Measurements from ENCODE around the gene STXBP4.

STXBP4 gene

DNA sequence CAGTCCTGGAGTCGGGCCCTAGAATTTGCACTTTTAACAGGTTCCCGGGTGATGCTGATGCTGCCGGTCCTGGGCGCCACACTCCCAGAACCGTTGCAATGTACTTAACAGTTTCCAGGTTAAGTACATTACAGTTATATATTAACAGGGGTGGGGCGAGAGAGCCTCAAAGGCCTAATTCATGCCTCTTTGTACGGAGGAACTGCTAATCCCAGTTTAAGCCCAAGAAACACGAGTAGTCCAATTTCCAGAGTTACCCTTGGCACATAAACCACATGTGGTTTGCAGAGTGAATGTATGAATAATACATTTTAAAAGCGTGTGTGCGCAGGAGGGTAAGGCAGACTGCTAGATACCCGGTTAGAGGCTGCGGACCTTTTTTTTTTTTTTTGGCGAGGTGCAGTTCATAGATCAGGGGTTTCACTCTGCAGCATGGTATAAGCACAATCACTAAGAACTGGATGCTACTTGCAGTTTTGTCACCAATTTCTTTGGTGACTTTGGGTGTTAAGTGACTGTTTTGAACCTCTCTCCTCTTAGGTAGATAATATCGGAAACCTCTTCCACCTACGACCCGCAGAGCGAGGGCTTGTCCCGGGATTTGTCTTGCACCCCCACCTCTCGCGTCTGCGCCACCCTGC lies 824 bp upstream of the STXBP4 start:
- peaks cover 27% of the 10 kb centered on the region for H3K79me2 ChIP-seq (ENCODE audit: low read length)
- peaks cover 14% of the 10 kb centered on the region; the same call in 1 of the 2 replicates for H3K4me1 ChIP-seq (ENCODE audit: low read length)
- peak; percentile 63 for DNase-seq

GRCh38 chr17:54968988-54969332 lies 395 bp downstream of the STXBP4 start:
- Histone ChIP-seq H3K79me2 (ENCODE audit: low read length) (peaks cover 27% of the 10 kb centered on the region), H3K27me3 (replicated peaks; ENCODE audit: insufficient read depth, low read length) (no peaks in the 10 kb centered on the region), H3K9me3 (replicated peaks; ENCODE audit: insufficient read depth, low read length) (no peaks in the 10 kb centered on the region), H3K4me2 (ENCODE audit: low read depth, low read length) (peak overlapping the region; percentile 88), H3K9ac (ENCODE audit: low read length) (peak overlapping the region; percentile 86), H3K4me1 (ENCODE audit: low read length) (peaks cover 14% of the 10 kb centered on the region; the same call in 1 of the 2 replicates), H3K36me3 (replicated peaks; ENCODE audit: insufficient read depth, low read length) (peaks cover 1% of the 10 kb centered on the region; the same call in 1 of the 2 replicates), H2AFZ (ENCODE audit: low read length) (peak overlapping the region; percentile 90), H4K20me1 (ENCODE audit: insufficient read depth, low read length) (no peaks in the 10 kb centered on the region), H3F3A (ENCODE audit: insufficient read depth, low read length) (no peaks in the 10 kb centered on the region), H3K9me2 (replicated peaks; ENCODE audit: insufficient read depth, low read length) (no peaks in the 10 kb centered on the region), H3K4me3 (ENCODE audit: low read length) (peak overlapping the region; percentile 78), H3K27ac (ENCODE audit: low read length) (peak overlapping the region; percentile 41; the same call in 1 of the 2 replicates)
- TF ChIP-seq, protein P1, sequence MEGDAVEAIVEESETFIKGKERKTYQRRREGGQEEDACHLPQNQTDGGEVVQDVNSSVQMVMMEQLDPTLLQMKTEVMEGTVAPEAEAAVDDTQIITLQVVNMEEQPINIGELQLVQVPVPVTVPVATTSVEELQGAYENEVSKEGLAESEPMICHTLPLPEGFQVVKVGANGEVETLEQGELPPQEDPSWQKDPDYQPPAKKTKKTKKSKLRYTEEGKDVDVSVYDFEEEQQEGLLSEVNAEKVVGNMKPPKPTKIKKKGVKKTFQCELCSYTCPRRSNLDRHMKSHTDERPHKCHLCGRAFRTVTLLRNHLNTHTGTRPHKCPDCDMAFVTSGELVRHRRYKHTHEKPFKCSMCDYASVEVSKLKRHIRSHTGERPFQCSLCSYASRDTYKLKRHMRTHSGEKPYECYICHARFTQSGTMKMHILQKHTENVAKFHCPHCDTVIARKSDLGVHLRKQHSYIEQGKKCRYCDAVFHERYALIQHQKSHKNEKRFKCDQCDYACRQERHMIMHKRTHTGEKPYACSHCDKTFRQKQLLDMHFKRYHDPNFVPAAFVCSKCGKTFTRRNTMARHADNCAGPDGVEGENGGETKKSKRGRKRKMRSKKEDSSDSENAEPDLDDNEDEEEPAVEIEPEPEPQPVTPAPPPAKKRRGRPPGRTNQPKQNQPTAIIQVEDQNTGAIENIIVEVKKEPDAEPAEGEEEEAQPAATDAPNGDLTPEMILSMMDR (IDR thresholded peaks at IDR 0.05; ENCODE audit: low read length): no peak
- no peak for TF ChIP-seq EZH2 (optimal IDR thresholded peaks at IDR 0.05; ENCODE audit: low read depth, low read length)
- no peak for TF ChIP-seq EZH2phosphoT487 (IDR thresholded peaks at IDR 0.05; ENCODE audit: low read length)
- DNase-seq: no peak

More for the DNA sequence above, 824 bp upstream of the STXBP4 start:
- Histone ChIP-seq H3K27ac (ENCODE audit: low read length) (peak overlapping the region; percentile 41; the same call in 1 of the 2 replicates), H3K36me3 (replicated peaks; ENCODE audit: insufficient read depth, low read length) (peaks cover 11% of the 10 kb centered on the region), H4K20me1 (ENCODE audit: insufficient read depth, low read length) (no peaks in the 10 kb centered on the region), H3F3A (ENCODE audit: insufficient read depth, low read length) (no peaks in the 10 kb centered on the region), H3K9me2 (replicated peaks; ENCODE audit: insufficient read depth, low read length) (no peaks in the 10 kb centered on the region), H3K4me3 (ENCODE audit: low read length) (peak overlapping the region; percentile 78), H3K4me2 (ENCODE audit: low read depth, low read length) (peak overlapping the region; percentile 89), H2AFZ (ENCODE audit: low read length) (peak overlapping the region; percentile 90), H3K9ac (ENCODE audit: low read length) (peak overlapping the region; percentile 86), H3K9me3 (replicated peaks; ENCODE audit: insufficient read depth, low read length) (no peaks in the 10 kb centered on the region), H3K27me3 (replicated peaks; ENCODE audit: insufficient read depth, low read length) (no peaks in the 10 kb centered on the region)
- TF ChIP-seq, protein P1 (IDR thresholded peaks at IDR 0.05; ENCODE audit: low read length): peak; percentile 54
- TF ChIP-seq EZH2phosphoT487 (IDR thresholded peaks at IDR 0.05; ENCODE audit: low read length): no peak

DNA sequence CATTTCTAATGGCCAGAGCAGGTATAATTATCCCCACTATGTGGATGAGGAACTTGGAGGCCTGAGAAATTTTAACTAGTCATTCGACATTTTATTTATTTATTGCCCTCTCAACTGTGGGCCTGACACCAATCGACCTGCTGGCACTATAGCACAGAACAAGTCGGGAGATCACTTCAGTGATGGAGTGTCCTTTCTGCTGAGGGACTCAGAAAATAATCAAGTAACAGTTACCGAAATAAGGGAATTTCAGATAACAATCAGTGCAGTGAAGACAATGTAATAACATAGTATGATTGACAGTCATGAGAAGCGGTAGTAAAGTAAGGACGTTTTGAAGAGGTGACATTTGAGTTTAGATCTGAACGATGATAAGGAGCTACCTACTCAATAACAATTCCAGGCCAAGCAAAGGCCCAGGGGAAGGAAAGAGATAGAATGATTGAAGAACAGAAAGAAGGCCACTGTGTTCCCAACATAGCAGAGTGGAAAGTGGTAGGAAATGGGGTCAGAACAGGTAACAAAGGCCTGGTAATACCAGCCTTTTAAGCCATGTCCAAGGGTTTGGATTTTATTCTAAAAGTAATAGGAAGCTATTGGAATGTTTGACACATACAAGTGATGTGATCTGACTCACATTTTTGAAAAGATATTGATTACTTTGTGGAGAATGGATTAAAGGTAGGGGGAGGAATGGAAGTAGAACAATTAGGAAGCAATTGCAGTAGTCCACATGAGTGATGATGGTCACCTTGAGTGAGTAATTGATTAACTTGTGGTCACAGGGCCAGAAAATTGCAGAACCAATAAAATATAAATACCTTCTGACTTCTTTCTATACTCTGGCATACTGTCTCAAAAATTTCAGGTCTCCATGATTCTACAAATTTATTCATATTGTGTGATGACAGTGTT lies 1.4 kb downstream of the STXBP4 start:
- no peaks in the 10 kb centered on the region for H3K9me2 ChIP-seq (replicated peaks; ENCODE audit: insufficient read depth, low read length)
- no peak for DNase-seq
- peak overlapping the region; percentile 86; the same call in 1 of the 2 replicates for H3K9ac ChIP-seq (ENCODE audit: low read length)
- no peaks in the 10 kb centered on the region for H4K20me1 ChIP-seq (ENCODE audit: insufficient read depth, low read length)
- peak overlapping the region; percentile 88 for H3K4me2 ChIP-seq (ENCODE audit: low read depth, low read length)
- peaks cover 14% of the 10 kb centered on the region; the same call in 1 of the 2 replicates for H3K4me1 ChIP-seq (ENCODE audit: low read length)
- H3K79me2 ChIP-seq (ENCODE audit: low read length): peaks cover 27% of the 10 kb centered on the region
- H3F3A ChIP-seq (ENCODE audit: insufficient read depth, low read length): no peaks in the 10 kb centered on the region
- H3K36me3 ChIP-seq (replicated peaks; ENCODE audit: insufficient read depth, low read length): no peaks in the 10 kb centered on the region
- H3K4me3 ChIP-seq (ENCODE audit: low read length): peak overlapping the region; percentile 78; the same call in 1 of the 2 replicates
- H2AFZ ChIP-seq (ENCODE audit: low read length): peak overlapping the region; percentile 90; the same call in 1 of the 2 replicates
- H3K27ac ChIP-seq (ENCODE audit: low read length): no peak overlapping the region
- H3K9me3 ChIP-seq (replicated peaks; ENCODE audit: insufficient read depth, low read length): no peaks in the 10 kb centered on the region
- TF ChIP-seq EZH2phosphoT487 (IDR thresholded peaks at IDR 0.05; ENCODE audit: low read length): no peak
- TF ChIP-seq, protein P1 (IDR thresholded peaks at IDR 0.05; ENCODE audit: low read length): no peak
- no peaks in the 10 kb centered on the region for H3K27me3 ChIP-seq (replicated peaks; ENCODE audit: insufficient read depth, low read length)

All from MM.1S (cell line).